K562 (cell line): Measurements from ENCODE around the gene CRHR1.

Experiments used
- ESRRA ChIP-seq: fragments of 450-650 bp; IDR thresholded peaks from 2 replicates; pipeline ENCODE4 v1.6.1; 2014; ENCODE audit warnings: low read depth, mild to moderate bottlenecking, moderate library complexity, borderline replicate concordance
- GABPA ChIP-seq: fragments of 200-800 bp; sonication (Bioruptor generic); conservative IDR thresholded peaks from 2 replicates; pipeline ENCODE4 v1.6.1; 2016; ENCODE audit warnings: low read depth, missing genetic modification characterization, missing compliant biosample characterization
- KDM5B ChIP-seq: fragments of 200-600 bp; sonication (generic); IDR thresholded peaks from 2 replicates; pipeline ENCODE4 v1.6.1; 2012; ENCODE audit warnings: low read depth, mild to moderate bottlenecking, moderate library complexity, low read length, control low read depth, inconsistent platforms; ENCODE audit not compliant: insufficient replicate concordance
- NFIC ChIP-seq: fragments of 450-650 bp; IDR thresholded peaks from 2 replicates; pipeline ENCODE4 v1.6.1; 2017; ENCODE audit warnings: mild to moderate bottlenecking, inconsistent platforms
- SIX5 ChIP-seq, 2 experiments: IDR thresholded peaks; 2 replicates each; pipeline ENCODE4 v1.6.1; 2011; ENCODE audit warnings: low read length in 2 of 2, borderline replicate concordance in 1 of 2, low read depth in 1 of 2, mild to moderate bottlenecking in 1 of 2, moderate library complexity in 1 of 2; ENCODE audit not compliant: insufficient read depth in 1 of 2
- TF ChIP-seq, protein P1 (sequence below), 3 experiments: IDR thresholded peaks in 2 of 3; conservative IDR thresholded peaks in 1 of 3; 2 replicates each; pipeline ENCODE4 v1.5.1; 2011 to 2012; ENCODE audit warnings: low read length in 3 of 3, mild to moderate bottlenecking in 3 of 3, control low read depth in 2 of 3, improper control_type of control experiment in 1 of 3, inconsistent platforms in 1 of 3, low read depth in 1 of 3, mixed read lengths in 1 of 3, moderate library complexity in 1 of 3; ENCODE audit not compliant: insufficient read depth in 2 of 3
- TF ChIP-seq, protein P2 (sequence below): IDR thresholded peaks from 2 replicates; pipeline ENCODE4 v1.6.1; 2016; ENCODE audit warnings: missing genetic modification characterization, missing compliant biosample characterization

DNA sequence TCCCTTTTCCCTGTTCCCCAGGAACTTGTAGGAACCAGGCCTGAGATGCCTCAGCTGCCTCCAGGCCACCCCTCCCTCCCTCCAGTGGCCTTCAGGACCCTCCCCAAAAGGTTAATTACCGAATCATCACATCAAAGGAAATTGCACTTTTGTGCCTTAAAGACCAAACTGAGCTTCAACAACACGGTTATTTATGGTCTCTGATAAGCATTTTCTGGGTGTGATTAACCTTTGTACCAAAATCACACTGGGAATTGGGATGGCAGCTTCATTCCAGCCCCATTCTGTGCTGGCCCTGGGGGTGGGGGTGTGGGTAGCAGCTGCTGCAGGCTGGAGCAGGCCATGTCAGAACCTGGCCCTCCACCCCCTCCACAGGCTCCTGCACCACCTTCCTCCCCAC is 16.7 kb downstream of the CRHR1 start:
- TF ChIP-seq, protein P1, sequence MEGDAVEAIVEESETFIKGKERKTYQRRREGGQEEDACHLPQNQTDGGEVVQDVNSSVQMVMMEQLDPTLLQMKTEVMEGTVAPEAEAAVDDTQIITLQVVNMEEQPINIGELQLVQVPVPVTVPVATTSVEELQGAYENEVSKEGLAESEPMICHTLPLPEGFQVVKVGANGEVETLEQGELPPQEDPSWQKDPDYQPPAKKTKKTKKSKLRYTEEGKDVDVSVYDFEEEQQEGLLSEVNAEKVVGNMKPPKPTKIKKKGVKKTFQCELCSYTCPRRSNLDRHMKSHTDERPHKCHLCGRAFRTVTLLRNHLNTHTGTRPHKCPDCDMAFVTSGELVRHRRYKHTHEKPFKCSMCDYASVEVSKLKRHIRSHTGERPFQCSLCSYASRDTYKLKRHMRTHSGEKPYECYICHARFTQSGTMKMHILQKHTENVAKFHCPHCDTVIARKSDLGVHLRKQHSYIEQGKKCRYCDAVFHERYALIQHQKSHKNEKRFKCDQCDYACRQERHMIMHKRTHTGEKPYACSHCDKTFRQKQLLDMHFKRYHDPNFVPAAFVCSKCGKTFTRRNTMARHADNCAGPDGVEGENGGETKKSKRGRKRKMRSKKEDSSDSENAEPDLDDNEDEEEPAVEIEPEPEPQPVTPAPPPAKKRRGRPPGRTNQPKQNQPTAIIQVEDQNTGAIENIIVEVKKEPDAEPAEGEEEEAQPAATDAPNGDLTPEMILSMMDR (IDR thresholded peaks at IDR 0.05 in 2 of 3, conservative IDR thresholded peaks at IDR 0.05 in 1 of 3; ENCODE audit: insufficient read depth in 2 of 3, low read depth in 1 of 3, low read length in 3 of 3) = no peak
- TF ChIP-seq ESRRA (no peak), KDM5B (no peak), NFIC (no peak), GABPA (tag) (no peak), SIX5 (IDR thresholded peaks at IDR 0.05; ENCODE audit: borderline replicate concordance in 1 of 2, insufficient read depth in 1 of 2, low read depth in 1 of 2, low read length in 2 of 2) (no peak)
- TF ChIP-seq, protein P2, sequence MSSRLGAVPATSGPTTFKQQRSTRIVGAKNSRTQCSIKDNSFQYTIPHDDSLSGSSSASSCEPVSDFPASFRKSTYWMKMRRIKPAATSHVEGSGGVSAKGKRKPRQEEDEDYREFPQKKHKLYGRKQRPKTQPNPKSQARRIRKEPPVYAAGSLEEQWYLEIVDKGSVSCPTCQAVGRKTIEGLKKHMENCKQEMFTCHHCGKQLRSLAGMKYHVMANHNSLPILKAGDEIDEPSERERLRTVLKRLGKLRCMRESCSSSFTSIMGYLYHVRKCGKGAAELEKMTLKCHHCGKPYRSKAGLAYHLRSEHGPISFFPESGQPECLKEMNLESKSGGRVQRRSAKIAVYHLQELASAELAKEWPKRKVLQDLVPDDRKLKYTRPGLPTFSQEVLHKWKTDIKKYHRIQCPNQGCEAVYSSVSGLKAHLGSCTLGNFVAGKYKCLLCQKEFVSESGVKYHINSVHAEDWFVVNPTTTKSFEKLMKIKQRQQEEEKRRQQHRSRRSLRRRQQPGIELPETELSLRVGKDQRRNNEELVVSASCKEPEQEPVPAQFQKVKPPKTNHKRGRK = no peak
